ENCODE data around the gene CNOT4.

- TF ChIP-seq POLR2A (IDR thresholded peaks at IDR 0.05; ENCODE audit: low read length) (no peak), GATA1 (IDR thresholded peaks at IDR 0.05; ENCODE audit: low read depth, low read length) (no peak)
These were observed 106.6 kb downstream of the CNOT4 start for GRCh38 chr7:135403302-135403701.

All from erythroblast (primary cell).